Lung (tissue), 12 donors: ENCODE data around the gene NR3C1. TPM values are rescaled to one million over a fixed set of nuclear protein-coding genes. Genes with fewer than 3 reads are reported as not detected.

Experiments
- ATAC-seq: fragments of 200-7000 bp; cut with Tn5 transposase; one replicate; pipeline ENCODE4 v1.9.1; 2020; ENCODE audit warnings: moderate number of reproducible peaks; ENCODE audit not compliant: insufficient read depth, low FRiP score
- DNase-seq, 3 donors: peaks; one replicate each; pipeline ENCODE4 v3.0.0-alpha.2; 2013 to 2017
- H3K27ac ChIP-seq, 2 donors: one replicate each; pipeline ENCODE4 v1.5.1; 2013; ENCODE audit warnings: mild to moderate bottlenecking in 2 of 2, moderate library complexity in 2 of 2, control low read depth in 1 of 2, inconsistent platforms in 1 of 2, low read depth in 1 of 2, low read length in 1 of 2
- H3K27me3 ChIP-seq, 3 donors: one replicate each; pipeline ENCODE4 v1.5.1; 2013; ENCODE audit warnings: low read length in 2 of 3; ENCODE audit not compliant: control insufficient read depth in 3 of 3, insufficient read depth in 3 of 3
- H3K36me3 ChIP-seq, 4 donors: one replicate each; pipeline ENCODE4 v1.5.1; 2013; ENCODE audit warnings: low read length in 4 of 4, mild to moderate bottlenecking in 1 of 4, moderate library complexity in 1 of 4; ENCODE audit not compliant: control insufficient read depth in 4 of 4, insufficient read depth in 4 of 4
- H3K4me1 ChIP-seq, 5 donors: one replicate each; pipeline ENCODE4 v1.5.1; 2013; ENCODE audit warnings: low read length in 5 of 5, mild to moderate bottlenecking in 2 of 5, moderate library complexity in 1 of 5; ENCODE audit not compliant: control insufficient read depth in 5 of 5, insufficient read depth in 5 of 5
- H3K4me3 ChIP-seq: one replicate; pipeline ENCODE4 v1.5.1; 2013; ENCODE audit warnings: mild to moderate bottlenecking, control low read depth, moderate library complexity
- H3K9ac ChIP-seq, 2 donors: one replicate each; pipeline ENCODE4 v1.5.1; 2013; ENCODE audit warnings: low read length in 2 of 2, control low read depth in 1 of 2; ENCODE audit not compliant: insufficient read depth in 1 of 2
- H3K9me3 ChIP-seq, 4 donors: one replicate each; pipeline ENCODE4 v1.5.1; 2013; ENCODE audit warnings: low read length in 3 of 4, mild to moderate bottlenecking in 1 of 4, moderate library complexity in 1 of 4; ENCODE audit not compliant: control insufficient read depth in 4 of 4, insufficient read depth in 3 of 4
- CTCF ChIP-seq: IDR thresholded peaks from 2 replicates; pipeline ENCODE4 v1.5.1; 2012; ENCODE audit warnings: mild to moderate bottlenecking; ENCODE audit errors: control extremely low read depth, extremely low read depth
- WGBS, 2 donors: extraction: QIAGEN DNeasy Blood & Tissue Kit; methylation state at CpG; one replicate each; pipeline ENCODE4 v1.1.7; 2013; 5-methylcytosine and 5-hydroxymethylcytosine counted together
- polyA plus RNA-seq, 2 donors: library from polyadenylated mRNA; stranded (reverse); fragments of 200-250 nt; gene quantifications; one replicate each; pipeline ENCODE4 v1.2.1, GENCODE V29; 2013
- total RNA-seq, 2 donors: library from RNA; depleted of rRNA in 1 of 2; stranded (reverse); fragments of >200 nt in 1 of 2; gene quantifications; one replicate each; pipeline ENCODE4 v1.2.1, GENCODE V29; 2014 to 2021
- donor health status: control.
- donor health status: control.
- donor health status: Bipolar disorder and iron deficiency.
- donor health status: healthy.
- donor health status: DM: yes; HTN: yes; CAD: no.

Gene NR3C1
- total and polyA plus RNA-seq, 4 donors: 21.6 to 103 (median 48.2) TPM

- Histone ChIP-seq H3K9ac (peak overlapping the region in 1 of 2 donors; percentile 38), H3K4me1 (peaks cover 0 to 70% (median 5%) of the 10 kb centered on the region in 5 donors), H3K9me3 (no peaks in the 10 kb centered on the region), H3K36me3 (peaks cover 0 to 11% (median 4%) of the 10 kb centered on the region in 4 donors), H3K27me3 (no peaks in the 10 kb centered on the region), H3K4me3 (no peak overlapping the region), H3K27ac (peak overlapping the region in 1 of 2 donors; percentile 57)
- 74 to 88% methylated on average over 2 of the region's 2 CpGs for WGBS, 2 donors
- no peak for TF ChIP-seq CTCF
- DNase-seq (peak in 1 of 3 donors; percentile 13), ATAC-seq (no peak)
Measured at GRCh38 chr5:143397302-143398052, 6.0 kb downstream of the NR3C1 start.

GRCh38 chr5:143396353-143396940 lies 7.0 kb downstream of the NR3C1 start:
- H3K9me3 ChIP-seq: no peaks in the 10 kb centered on the region
- H3K36me3 ChIP-seq: peaks cover 0 to 11% (median 4%) of the 10 kb centered on the region in 4 donors
- no peaks in the 10 kb centered on the region for H3K27me3 ChIP-seq
- no peak overlapping the region for H3K27ac ChIP-seq
- H3K4me3 ChIP-seq: no peak overlapping the region
- no peak for TF ChIP-seq CTCF
- peak overlapping the region in 1 of 2 donors; percentile 5 for H3K9ac ChIP-seq
- 58 to 67% methylated on average over 5 of the region's 5 CpGs for WGBS, 2 donors
- ATAC-seq (no peak), DNase-seq (no peak)
- H3K4me1 ChIP-seq: peaks cover 0 to 61% (median 9%) of the 10 kb centered on the region in 5 donors

GRCh38 chr5:143395638-143396352 lies 7.7 kb downstream of the NR3C1 start:
- peaks cover 0 to 55% (median 9%) of the 10 kb centered on the region in 5 donors for H3K4me1 ChIP-seq
- H3K36me3 ChIP-seq: peaks cover 0 to 11% (median 4%) of the 10 kb centered on the region in 4 donors
- H3K27ac ChIP-seq: no peak overlapping the region
- H3K27me3 ChIP-seq: no peaks in the 10 kb centered on the region
- ATAC-seq: no peak
- no peak overlapping the region for H3K4me3 ChIP-seq
- no peak for DNase-seq
- WGBS, 2 donors: 42 to 66% methylated on average over 2 of the region's 2 CpGs
- no peak for TF ChIP-seq CTCF
- no peaks in the 10 kb centered on the region for H3K9me3 ChIP-seq
- H3K9ac ChIP-seq: no peak overlapping the region
